RPMI8226 (cell line): Measurements from ENCODE around the gene PCBD2.
"Not testable (repeated sequence)": the region's sequence is repeated elsewhere in the genome, so short reads cannot be mapped to it uniquely, and the experiment has no call there.

Source experiments
- DNase-seq: peaks from one replicate; pipeline ENCODE4 v3.0.0-alpha.2; 2015

Gene PCBD2

GRCh38 chr5:134910752-134911151, 5.8 kb downstream of the PCBD2 start:
- not testable (repeated sequence) for DNase-seq

- DNase-seq: no peak
Observed at GRCh38 chr5:134911285-134912206, 6.6 kb downstream of the PCBD2 start.

- DNase-seq: no peak
Observed at GRCh38 chr5:134913254-134913653, 8.3 kb downstream of the PCBD2 start.

GRCh38 chr5:134913795-134914194, 8.9 kb downstream of the PCBD2 start:
- no peak for DNase-seq

- DNase-seq: no peak
Observed at GRCh38 chr5:134917070-134917815, 12.3 kb downstream of the PCBD2 start.

GRCh38 chr5:134918861-134919260, 13.9 kb downstream of the PCBD2 start:
- no peak for DNase-seq

- no peak for DNase-seq
Observed at GRCh38 chr5:134920848-134921575, 16.1 kb downstream of the PCBD2 start.

GRCh38 chr5:134932508-134932907, 27.6 kb downstream of the PCBD2 start:
- no peak for DNase-seq

GRCh38 chr5:134934202-134934601, 29.3 kb downstream of the PCBD2 start:
- DNase-seq: no peak

- DNase-seq: no peak
Observed at GRCh38 chr5:134935711-134936602, 31.0 kb downstream of the PCBD2 start.

GRCh38 chr5:134937526-134937925, 32.6 kb downstream of the PCBD2 start:
- no peak for DNase-seq

GRCh38 chr5:134938030-134938429, 33.1 kb downstream of the PCBD2 start:
- no peak for DNase-seq

GRCh38 chr5:134939500-134939899, 34.6 kb downstream of the PCBD2 start:
- no peak for DNase-seq

- no peak for DNase-seq
Observed at GRCh38 chr5:134943547-134943946, 38.6 kb downstream of the PCBD2 start.

GRCh38 chr5:134944630-134945029, 39.7 kb downstream of the PCBD2 start:
- DNase-seq: no peak

- no peak for DNase-seq
Observed at GRCh38 chr5:134945041-134945440, 40.1 kb downstream of the PCBD2 start.

- DNase-seq: no peak
Observed at GRCh38 chr5:134948911-134949310, 44.0 kb downstream of the PCBD2 start.

GRCh38 chr5:134949316-134949715, 44.4 kb downstream of the PCBD2 start:
- DNase-seq: no peak

GRCh38 chr5:134957920-134958608, 53.1 kb downstream of the PCBD2 start:
- no peak for DNase-seq

- DNase-seq: no peak
Observed at GRCh38 chr5:134958755-134959154, 53.8 kb downstream of the PCBD2 start.

GRCh38 chr5:134963098-134963497, 58.2 kb downstream of the PCBD2 start:
- no peak for DNase-seq
